A673 (cell line): ENCODE results near the gene MROH8.

Experiments used
- EZH2 ChIP-seq: fragments of 200-600 bp; sonication (generic); IDR thresholded peaks from 2 replicates; pipeline ENCODE4 v1.6.1; 2017; ENCODE audit warnings: borderline replicate concordance, low read depth, mild to moderate bottlenecking, mixed read lengths, antibody characterized with exemption, low read length; ENCODE audit not compliant: poor library complexity, severe bottlenecking
- TF ChIP-seq, protein P1 (sequence below): fragments of 300-800, 200-600 bp; sonication (generic); conservative IDR thresholded peaks from 2 replicates; pipeline ENCODE4 v1.5.1; 2017; ENCODE audit warnings: low read depth, mild to moderate bottlenecking, antibody characterized with exemption, low read length, moderate library complexity, mixed read lengths

DNA sequence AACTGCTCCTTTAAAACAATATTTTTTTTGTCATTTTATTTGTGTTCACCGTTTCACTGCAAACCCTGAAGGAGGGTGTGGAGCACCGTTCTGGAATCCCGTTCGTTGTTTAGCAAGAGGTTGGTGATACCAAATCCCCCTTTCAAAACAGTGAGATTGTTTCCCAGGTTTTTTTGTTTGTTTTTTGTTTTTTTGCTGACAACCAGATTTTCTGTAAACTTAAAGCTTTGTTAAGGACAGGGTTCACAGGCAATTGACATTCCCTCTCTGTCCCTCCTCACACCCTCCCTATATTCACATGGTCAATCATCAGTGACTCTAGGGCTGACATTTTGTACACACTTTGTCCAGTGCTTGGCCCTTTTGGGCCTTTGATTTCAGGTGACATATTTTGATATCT lies 21.0 kb upstream of the MROH8 start:
- TF ChIP-seq, protein P1, sequence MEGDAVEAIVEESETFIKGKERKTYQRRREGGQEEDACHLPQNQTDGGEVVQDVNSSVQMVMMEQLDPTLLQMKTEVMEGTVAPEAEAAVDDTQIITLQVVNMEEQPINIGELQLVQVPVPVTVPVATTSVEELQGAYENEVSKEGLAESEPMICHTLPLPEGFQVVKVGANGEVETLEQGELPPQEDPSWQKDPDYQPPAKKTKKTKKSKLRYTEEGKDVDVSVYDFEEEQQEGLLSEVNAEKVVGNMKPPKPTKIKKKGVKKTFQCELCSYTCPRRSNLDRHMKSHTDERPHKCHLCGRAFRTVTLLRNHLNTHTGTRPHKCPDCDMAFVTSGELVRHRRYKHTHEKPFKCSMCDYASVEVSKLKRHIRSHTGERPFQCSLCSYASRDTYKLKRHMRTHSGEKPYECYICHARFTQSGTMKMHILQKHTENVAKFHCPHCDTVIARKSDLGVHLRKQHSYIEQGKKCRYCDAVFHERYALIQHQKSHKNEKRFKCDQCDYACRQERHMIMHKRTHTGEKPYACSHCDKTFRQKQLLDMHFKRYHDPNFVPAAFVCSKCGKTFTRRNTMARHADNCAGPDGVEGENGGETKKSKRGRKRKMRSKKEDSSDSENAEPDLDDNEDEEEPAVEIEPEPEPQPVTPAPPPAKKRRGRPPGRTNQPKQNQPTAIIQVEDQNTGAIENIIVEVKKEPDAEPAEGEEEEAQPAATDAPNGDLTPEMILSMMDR: no peak
- TF ChIP-seq EZH2: no peak
